OCI-LY7 (cell line): ENCODE data around the gene MGAT4C.
A peak's percentile ranks its signal among the peaks of the same experiment; 100 is the strongest.

Experiments used
- CTCF ChIP-seq: fragments of 200-600 bp; sonication (generic); conservative IDR thresholded peaks from 2 replicates; pipeline ENCODE4 v1.5.1; 2014; ENCODE audit warnings: mild to moderate bottlenecking, antibody characterized with exemption, low read length, moderate library complexity, mixed read lengths
- EZH2phosphoT487 ChIP-seq: fragments of 200-600 bp; sonication (generic); IDR thresholded peaks from 2 replicates; pipeline ENCODE4 v1.6.1; 2018; ENCODE audit warnings: low read depth, borderline replicate concordance, mild to moderate bottlenecking, mixed run types, antibody characterized with exemption, low read length, moderate library complexity, mixed read lengths

GRCh38 chr12:85955127-85955526 lies 301.1 kb downstream of the MGAT4C start:
- 0 out of 2 replicates have a peak, but pooled peaks have one; percentile 20 for TF ChIP-seq CTCF
- TF ChIP-seq EZH2phosphoT487 = no peak
